NCI-H2227 (cell line): Measurements from ENCODE around the gene CLEC10A.
"Not testable (repeated sequence)": the region's sequence is repeated elsewhere in the genome, so short reads cannot be mapped to it uniquely, and the experiment has no call there.

Source experiments
- DNase-seq: peaks from one replicate; lab custom pipeline; 2025; ENCODE audit not compliant: unreplicated experiment; lab: John Stamatoyannopoulos, UW

The CLEC10A gene

DNA sequence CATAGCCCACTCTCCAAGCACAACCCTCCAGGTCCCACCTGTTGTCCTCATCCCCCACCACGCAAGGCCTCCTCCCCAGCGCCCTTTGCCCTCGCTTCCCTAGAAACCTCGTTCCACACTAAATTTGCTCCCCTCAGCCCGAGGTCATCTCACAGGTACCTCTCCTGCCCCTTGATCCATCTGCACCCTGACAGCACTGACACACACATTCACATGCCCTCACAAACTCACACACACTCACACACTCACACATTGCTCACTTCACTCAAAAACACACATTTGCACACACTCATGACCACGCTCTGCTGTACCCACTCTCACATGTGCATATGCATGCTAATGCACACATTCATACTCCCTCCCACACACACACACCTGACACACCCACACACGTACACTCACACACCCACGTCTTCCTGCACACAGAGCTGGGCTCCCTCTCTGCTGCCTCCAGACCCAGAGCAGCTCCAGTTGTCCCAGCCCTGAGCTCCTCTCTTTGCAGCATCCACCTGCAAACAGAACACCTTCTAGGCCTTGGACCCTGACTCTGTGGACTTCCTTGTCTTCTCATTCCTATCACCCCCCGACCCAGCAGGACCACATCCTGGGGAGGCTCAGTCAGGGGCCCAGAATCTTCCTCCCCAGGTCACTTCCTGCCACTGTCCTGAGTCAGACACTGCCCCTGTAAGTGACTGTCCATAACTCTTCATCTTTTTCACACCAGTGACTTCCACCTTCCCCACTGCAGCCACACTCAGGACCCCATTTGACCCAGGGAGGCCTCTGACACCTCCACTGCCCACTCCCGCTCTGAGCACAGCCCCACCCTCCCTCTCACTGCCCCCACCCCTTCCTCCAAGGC, 29.6 kb upstream of the CLEC10A start:
- no peak for DNase-seq

DNA sequence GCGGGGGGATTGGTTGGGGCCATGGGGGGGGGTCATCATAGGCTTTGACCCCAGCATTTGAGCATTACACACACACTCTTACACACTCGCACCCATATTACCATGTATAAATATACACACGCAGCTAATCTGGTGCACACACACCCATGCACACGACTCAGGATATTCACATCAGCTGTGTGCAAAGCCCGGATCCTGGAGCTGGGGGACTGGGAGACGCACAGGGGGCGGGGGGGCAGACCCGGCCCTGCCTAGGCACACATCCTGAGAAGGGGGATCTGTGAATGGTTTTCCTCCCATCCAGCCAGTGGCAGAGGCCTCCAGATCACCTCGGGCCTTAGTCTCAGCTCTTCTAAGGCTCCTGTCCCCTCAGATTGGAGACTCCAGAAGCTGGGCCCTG, 28.9 kb upstream of the CLEC10A start:
- DNase-seq: no peak

DNA sequence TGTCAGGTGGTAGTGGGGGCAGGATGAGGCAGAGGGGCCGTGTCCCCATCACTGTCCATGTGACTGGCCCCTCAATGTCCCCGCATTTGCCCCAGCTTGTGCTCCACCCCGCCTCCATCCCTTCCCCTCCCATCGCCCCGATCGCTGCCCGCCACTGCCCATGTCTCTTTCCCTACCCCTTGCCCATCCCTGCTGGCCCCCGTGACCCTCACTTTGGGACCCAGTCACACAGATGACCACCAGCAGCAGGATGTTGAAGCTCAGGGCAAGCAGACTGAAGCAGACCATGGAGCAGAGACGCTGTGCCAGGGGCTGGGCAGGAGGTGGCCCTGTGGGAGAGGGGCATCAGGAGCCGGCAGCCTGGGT, 28.5 kb upstream of the CLEC10A start:
- DNase-seq: no peak

DNA sequence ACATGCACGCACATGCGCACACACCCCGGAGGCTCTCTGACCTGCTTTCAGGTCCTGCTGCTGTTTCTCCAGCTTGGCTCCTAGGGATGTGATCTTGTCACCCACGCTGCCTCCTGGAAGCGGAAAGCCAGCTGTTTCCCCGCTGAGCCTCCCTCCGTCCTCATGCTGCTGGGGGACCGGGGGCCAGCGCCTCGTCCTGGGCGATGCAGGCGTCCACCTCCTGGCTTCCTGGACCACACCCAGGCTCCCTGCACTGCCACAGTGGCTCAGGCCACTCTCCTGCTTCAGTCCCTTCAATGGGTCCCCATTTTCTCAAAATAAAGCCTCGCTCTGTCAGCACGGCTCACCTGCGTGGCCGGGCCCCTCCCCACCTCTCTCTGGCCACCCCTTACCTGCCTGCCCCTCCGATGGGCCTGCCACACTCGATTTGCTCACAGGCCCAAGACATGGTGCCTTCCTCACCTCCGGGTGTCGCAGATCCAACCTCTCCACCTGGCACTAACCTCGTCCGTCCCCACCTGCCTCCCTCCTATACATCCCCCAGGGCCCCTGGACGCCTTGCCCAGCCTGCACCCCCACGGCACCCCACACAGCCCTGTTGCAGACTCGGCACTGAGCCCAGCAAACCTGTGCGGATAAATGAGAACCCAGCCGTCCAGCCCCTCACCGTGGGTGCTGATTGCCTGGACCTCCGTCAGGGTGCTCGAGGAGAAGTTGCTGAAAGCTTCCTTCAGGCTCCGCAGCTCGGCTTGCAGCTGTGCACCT, 27.9 kb upstream of the CLEC10A start:
- no peak for DNase-seq

DNA sequence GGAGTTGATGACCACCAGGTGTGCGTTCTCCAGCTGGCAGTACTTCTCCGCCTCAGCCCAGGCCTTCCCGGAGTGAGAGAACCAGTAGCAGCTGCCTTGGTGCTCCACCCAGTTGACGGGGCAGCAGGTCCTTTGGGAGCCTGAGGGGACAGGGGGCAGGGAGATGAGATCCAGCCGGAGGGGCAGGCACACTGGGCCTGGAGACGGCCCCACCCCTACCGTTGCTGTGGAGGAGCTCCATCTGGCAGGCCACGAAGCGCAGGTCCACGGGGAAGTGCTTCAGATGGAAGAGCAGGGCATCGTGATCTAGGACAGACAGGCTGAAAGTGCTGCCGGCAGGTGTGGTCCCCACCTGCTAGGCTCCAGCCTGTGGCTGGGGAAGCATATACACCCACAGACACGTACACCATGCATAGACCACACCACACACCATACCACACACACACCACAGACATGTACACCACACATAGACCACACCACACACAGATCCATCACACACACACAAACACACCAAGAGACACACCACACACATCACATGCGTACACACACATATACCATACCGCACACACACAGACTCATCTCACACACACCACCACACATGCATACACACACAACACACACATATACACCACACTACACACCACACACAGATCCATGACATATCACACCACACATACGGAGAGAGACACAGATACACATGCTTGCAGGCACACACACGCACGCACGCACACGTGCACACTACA, 27.1 kb upstream of the CLEC10A start:
- DNase-seq: no peak

DNA sequence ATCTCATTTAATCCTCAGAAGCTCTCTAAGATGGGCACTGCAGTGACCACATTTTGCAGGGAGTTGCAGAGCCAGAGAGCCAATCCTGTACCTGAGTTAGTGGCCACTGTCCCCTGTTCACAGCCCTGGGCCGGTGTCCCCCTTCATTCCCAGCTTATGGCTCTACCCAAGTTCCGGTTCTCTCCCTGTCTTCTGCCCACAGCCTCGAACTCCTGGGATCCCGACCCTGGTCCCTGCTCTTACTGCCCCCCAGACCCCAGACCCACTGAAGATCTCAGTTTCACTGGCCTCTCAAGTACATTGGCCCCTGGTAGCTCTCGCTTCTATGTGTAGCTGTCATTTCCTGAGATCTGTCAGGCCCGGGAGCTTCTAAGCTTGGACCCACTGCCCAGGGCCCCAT, 22.4 kb upstream of the CLEC10A start:
- DNase-seq: no peak

DNA sequence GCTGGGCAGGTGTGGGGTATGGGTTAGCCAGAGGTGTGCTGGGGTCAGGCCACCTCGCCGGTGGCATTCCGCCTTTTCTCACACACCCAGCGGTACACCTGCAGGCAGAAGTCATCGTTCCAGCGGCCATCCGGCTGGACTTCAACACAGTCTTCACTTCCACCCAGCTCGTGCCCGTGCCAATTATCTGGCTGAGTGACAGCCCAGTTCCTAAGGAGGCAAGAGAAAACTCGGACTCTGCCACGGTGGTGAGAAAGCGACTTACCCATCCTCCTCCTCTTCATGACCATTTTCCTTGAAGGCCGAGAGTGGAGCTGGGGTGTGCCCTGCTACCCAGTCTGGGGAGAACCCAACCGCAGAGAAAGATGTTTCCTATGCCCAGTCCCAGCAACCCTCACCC, 21.5 kb upstream of the CLEC10A start:
- DNase-seq: no peak

DNA sequence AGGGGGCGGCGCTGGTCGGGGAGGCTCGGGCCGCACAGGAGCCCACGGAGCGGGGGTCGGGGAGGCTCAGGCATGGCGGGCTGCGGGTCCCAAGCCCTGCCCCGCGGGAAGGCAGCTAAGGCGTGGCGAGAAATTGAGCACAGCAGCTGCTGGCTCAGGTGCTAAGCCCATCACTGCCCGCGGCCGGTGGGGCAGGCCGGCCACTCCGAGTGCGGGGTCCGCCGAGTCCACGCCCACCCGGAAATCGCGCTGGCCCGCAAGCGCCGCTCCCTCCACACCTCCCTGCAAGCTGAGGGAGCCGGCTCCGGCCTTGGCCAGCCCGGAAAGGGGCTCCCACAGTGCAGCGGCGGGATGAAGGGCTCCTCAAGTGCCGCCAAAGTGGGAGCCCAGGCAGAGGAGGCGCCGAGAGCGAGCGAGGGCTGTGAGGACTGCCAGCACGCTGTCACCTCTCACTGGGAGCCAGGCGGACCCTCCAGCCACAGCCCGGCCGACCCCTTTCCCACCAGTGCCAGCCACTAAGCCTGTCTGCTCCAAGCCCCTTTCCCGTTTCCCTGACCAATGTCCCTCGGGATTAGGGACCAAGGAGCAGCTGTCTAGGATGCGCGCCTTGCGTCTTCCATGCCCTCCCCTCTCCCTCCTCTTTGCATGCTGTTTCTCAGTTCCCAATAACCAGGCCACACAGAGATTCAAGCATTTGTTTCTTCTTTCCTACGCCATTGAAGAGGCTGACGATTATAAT, 20.8 kb upstream of the CLEC10A start:
- DNase-seq: peak; percentile 14

DNA sequence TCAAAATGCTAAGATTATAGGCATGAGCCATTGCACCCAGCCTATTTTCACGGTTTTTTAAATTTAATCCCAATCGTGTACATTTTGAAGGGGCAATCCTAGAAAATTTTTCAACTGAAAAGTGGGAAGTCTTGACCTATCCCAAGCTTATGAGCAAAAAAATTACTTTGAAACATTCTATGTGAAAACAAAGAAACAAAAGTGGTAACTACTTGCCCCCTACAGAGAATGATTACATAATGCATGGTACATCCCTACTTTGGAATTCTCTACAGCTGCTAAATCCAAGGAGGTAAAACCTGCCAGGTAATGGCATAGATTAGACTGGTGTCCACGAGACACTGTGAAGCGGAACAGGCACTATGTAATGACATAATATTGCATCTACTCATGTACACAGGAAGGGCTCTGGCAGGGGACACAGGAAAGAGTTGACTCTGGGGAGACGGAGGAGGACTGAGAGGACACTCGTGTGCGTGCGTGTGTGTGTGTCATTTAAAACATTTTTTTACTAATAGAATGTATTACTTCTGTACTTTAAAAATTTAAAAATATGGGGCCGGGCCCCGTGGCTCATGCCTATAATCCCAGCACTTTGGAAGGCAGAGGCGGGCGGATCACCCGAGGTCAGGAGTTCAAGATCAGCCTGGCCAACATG, 18.9 kb upstream of the CLEC10A start:
- no peak for DNase-seq

DNA sequence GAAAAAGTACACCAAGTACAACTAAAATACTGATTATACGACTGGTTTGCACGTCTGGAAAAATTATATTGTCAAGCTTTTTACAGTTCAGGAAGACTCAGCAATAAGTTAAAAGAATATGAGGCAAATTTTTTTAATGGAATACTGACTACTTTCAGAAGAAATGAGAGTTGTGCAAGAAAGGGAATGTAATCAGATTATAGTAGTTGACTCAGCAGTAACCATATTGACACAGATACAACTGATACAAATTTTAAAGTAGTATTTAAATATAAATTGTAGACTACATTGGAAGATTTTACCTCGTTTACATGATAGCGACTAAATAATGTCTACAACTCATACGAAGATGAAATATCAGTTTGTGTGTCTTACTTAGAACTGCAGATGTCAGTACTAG, 17.9 kb upstream of the CLEC10A start:
- DNase-seq: no peak

DNA sequence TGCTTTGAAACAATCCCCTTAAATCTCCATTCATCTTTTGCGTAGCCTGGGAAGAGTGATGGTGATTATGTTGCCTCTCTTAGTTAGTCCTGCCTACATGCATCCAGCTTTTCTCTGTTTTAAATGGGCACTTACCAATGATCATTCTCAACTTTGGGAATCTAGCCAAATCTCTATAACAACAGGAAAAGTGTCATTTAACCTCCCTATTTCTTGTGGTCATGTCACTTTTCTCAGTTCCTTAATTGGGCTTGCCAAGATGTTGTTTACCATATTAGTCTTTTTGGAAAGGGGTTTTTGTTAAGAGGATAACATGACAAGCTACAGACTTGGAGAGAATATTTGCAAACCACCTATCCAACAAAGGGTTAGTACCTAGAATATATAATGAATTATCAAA, 15.6 kb upstream of the CLEC10A start:
- DNase-seq: no peak

DNA sequence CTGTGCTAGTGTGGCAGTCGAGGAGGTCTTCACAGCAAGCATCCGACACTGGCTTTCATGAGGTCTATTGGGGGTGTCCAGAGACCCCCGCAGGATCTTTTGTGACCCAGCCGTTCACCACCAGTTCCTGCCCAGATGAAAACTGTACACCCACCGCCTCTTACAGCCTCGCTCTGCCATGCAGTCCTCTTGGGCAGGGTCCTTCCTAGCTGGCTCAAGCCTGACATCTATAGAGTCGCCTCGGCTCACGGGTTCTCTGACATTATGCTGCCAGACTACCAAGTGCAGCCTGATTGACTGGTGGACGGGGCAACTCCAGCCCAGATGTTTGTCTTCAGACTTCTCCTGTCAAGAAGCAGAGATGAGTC, 14.6 kb upstream of the CLEC10A start:
- DNase-seq: no peak

DNA sequence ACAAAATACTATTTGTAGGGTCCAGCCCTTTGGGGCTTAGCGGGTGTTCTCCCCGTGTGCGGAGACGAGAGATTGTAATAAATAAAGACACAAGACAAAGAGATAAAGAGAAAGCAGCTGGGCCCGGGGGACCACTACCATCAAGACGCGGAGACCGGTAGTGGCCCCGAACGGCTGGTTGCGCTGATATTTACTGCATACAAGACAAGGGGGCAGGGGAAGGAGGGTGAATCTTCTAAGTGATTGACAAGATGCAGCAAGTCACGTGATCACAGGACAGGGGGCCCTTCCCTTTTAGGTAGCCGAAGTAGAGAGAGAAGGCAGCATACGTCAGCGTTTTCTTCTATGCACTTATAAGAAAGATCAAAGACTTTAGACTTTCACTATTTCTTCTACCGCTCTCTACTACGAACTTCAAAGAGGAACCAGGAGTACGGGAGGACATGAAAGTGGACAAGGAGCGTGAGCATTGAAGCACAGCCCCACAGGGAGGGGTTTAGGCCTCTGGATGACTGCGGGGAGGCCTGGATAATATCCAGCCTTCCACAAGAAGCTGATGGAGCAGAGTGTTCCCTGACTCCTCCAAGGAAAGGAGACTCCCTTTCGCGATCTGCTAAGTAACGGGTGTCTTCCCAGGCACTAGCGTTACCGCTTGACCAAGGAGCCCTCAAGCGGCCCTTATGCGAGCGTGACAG, 11.4 kb upstream of the CLEC10A start:
- DNase-seq: not testable (repeated sequence)

DNA sequence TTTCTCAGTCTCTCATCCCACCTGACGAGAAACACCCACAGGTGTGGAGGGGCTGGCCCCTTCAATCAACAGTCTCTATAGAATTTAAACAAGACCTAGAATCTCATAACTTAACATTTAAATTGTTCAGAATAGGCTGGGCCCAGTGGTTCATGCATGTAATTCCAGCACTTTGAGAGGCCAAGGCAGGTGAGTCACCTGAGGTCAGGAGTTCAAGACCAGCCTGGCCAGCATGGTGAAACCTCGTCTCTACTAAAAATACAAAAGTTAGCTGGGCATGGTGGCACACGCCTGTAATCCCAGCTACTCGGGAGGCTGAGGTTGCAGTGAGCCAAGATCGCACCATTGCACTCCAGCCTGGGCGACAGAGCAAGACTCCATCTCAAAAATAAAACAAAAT, 9.5 kb upstream of the CLEC10A start:
- not testable (repeated sequence) for DNase-seq

DNA sequence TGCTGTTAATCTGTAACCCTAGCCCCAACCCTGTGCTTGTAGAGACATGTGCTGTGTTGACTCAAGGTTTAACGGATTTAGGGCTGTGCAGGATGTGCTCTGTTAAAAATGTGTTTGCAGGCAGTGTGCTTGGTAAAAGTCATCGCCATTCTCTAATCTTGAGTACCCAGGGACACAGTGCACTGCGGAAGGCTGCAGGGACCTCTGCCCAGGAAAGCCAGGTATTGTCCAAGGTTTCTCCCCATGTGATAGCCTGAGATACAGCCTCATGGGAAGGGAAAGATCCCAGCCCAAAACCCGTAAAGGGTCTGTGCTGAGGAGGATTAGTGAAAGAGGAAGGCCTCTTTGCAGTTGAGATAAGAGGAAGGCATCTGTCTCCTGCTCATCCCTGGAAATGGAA, 8.4 kb upstream of the CLEC10A start:
- not testable (repeated sequence) for DNase-seq

DNA sequence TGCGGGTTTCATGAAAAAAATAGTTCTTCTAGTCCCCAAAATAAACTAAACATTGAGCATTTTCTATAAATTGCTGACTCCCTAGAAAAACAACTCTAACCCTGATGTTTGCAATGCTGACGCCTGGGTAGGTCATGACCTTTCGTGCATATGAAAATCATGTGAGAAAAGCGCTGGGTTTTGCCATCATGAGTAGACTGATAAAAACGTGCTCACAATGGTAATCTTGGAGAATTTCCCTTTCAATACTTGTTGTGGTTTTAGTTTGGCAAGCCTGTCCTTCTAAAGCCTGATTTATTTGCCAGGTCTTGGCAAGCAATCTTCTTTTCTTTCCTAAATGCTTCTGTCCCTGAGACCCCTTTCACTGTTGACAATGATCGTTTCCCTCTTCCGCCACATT, 4.0 kb upstream of the CLEC10A start:
- no peak for DNase-seq

DNA sequence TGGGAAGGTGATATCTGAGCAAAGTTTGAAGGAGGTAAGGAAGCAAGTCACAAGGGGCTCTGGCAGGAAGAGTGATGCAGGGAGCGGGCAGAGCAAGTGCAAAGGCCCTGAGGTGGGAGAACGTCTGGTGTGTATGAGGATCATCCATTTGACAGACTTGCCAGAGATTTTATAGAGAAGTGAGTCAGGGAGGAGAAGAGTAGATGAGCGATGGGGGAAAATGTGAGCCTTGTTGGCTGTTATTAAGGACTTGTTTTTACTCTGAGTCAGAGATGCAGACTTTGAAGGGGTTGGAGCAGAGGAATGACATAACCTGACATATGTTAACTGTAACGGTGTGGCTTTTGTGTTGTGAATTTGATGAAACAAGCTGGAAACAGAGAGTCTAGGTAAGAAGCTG, 3.5 kb upstream of the CLEC10A start:
- no peak for DNase-seq

DNA sequence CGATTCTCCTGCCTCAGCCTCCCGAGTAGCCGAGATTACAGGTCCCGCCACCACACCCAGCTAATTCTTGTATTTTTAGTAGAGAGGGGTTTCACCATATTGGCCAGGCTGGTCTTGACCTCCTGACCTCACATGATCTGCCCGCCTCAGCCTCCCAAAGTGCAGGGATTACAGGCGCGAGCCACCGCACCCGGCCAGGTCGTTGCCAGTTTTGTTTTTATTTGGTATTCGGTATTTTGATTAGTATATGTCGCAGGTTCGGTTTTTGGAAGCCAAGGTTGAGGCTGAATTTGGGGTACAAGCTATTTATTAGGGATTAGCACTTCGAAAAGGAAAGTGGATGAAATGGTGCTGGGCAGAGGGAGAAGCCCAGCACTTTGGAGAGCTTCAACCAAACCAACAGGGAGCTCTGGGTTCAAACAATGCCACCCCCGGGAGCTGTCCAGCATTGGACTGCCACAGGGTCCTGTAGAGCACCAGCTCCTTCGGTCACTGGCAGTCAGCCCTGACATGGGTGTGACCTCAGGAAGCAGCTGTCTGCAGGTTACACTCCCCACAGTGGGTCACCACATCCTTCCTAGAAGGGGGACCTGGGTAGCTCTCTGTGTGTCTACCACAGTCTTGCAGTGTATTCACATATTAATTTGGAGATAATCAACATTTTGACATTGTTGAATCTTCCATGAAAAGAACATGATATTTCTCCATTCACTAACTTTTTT, 1.5 kb upstream of the CLEC10A start:
- DNase-seq: no peak

DNA sequence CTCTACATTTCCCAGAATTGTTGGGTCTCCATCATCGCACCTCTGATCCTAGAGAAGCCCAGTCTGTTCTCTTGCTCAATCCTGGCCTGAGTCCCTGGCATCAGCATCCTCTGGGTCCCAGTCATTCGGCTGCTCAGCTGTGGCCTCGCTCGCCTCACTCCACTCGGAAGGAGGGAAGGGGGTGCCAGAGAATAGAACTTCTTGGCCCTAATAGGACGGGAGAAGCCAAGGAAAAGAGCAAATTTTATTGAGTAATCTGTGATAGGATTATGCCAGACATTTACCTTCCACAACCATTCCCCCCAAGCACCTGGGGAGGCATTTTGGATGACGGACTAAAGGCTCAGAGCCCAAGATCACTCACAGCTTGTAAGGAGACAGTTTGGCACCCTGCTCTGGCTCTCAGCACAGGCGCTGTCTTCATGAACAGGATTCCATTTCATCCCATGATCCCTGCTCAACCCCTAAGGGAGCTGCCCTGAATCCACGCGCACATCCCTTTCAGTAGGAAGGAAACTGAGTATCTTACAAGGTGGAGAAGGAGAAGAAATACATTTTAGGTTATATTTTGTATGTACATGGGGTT, 498 bp upstream of the CLEC10A start:
- DNase-seq: no peak
